Measurements from ENCODE around the gene PLK5. TPM values are rescaled to one million over a fixed set of nuclear protein-coding genes. Genes with fewer than 3 reads are reported as not detected.

Gene PLK5
- total and polyA plus RNA-seq, 2 donors (not counting 1 experiment from before 2014, with no cell fraction given) = not detected

- Histone ChIP-seq H2AFZ (ENCODE audit: low read length) (peak within 1 kb of the TSS; percentile 99), H3K9ac (ENCODE audit: insufficient read depth, low read length) (peak within 1 kb of the TSS; percentile 53), H4K20me1 (ENCODE audit: control insufficient read depth, extremely low read depth, insufficient read depth, low read length) (no peaks in the 10 kb centered on the region), H3K27me3 (ENCODE audit: control insufficient read depth, insufficient read depth, low read length) (peaks cover 13% of the 10 kb centered on the region), H3K79me2 (ENCODE audit: control insufficient read depth, insufficient read depth, low read length) (no peaks in the 10 kb centered on the region), H3K27ac (ENCODE audit: insufficient read depth, low read length) (peak within 1 kb of the TSS; percentile 63), H3K9me3 (ENCODE audit: control insufficient read depth, insufficient read depth, low read depth, low read length) (no peaks in the 10 kb centered on the region), H3K4me2 (ENCODE audit: extremely low read depth, insufficient read depth, low read length) (peak within 1 kb of the TSS; percentile 94), H3K4me3 (replicated peaks in 1 of 4; ENCODE audit: control extremely low read depth in 1 of 4, insufficient read depth in 1 of 4, low read depth in 3 of 4, low read length in 4 of 4) (peak within 1 kb of the TSS; percentile 64 to 67 (median 65)), H3K36me3 (ENCODE audit: control insufficient read depth, insufficient read depth, low read length) (no peaks in the 10 kb centered on the region), H3K4me1 (ENCODE audit: control insufficient read depth, extremely low read depth, insufficient read depth, low read length) (no peaks in the 10 kb centered on the region)
- TF ChIP-seq CTCF (conservative IDR thresholded peaks at IDR 0.05 in 1 of 2, IDR thresholded peaks at IDR 0.05 in 1 of 2; ENCODE audit: low read depth in 1 of 2, low read length in 2 of 2) (no peak), EZH2 (IDR thresholded peaks at IDR 0.05; ENCODE audit: low read length, missing control alignments) (no peak)
- no peak for DNase-seq (ENCODE audit: low read depth in 2 of 2)
These were observed 32.6 kb upstream of the PLK5 start, which contains the start of gene REEP6 for GRCh38 chr19:1491114-1491848. REEP6 (plus strand) TSS chr19:1491181; CDS start chr19:1491270, 89 bp downstream.

GRCh38 chr19:1491849-1492170 lies 32.1 kb upstream of the PLK5 start:
- H3K79me2 ChIP-seq (ENCODE audit: control insufficient read depth, insufficient read depth, low read length) = no peaks in the 10 kb centered on the region
- no peak overlapping the region for H2AFZ ChIP-seq (ENCODE audit: low read length)
- H3K9me3 ChIP-seq (ENCODE audit: control insufficient read depth, insufficient read depth, low read depth, low read length) = no peaks in the 10 kb centered on the region
- peaks cover 13% of the 10 kb centered on the region for H3K27me3 ChIP-seq (ENCODE audit: control insufficient read depth, insufficient read depth, low read length)
- no peak overlapping the region for H3K4me3 ChIP-seq (replicated peaks in 1 of 4; ENCODE audit: control extremely low read depth in 1 of 4, insufficient read depth in 1 of 4, low read depth in 3 of 4, low read length in 4 of 4)
- TF ChIP-seq CTCF (conservative IDR thresholded peaks at IDR 0.05 in 1 of 2, IDR thresholded peaks at IDR 0.05 in 1 of 2; ENCODE audit: low read depth in 1 of 2, low read length in 2 of 2) (no peak), EZH2 (IDR thresholded peaks at IDR 0.05; ENCODE audit: low read length, missing control alignments) (no peak)
- no peak for DNase-seq (ENCODE audit: low read depth in 2 of 2)
- H3K4me2 ChIP-seq (ENCODE audit: extremely low read depth, insufficient read depth, low read length) = no peak overlapping the region
- no peaks in the 10 kb centered on the region for H3K36me3 ChIP-seq (ENCODE audit: control insufficient read depth, insufficient read depth, low read length)
- no peaks in the 10 kb centered on the region for H3K4me1 ChIP-seq (ENCODE audit: control insufficient read depth, extremely low read depth, insufficient read depth, low read length)
- H3K9ac ChIP-seq (ENCODE audit: insufficient read depth, low read length) = no peak overlapping the region
- H3K27ac ChIP-seq (ENCODE audit: insufficient read depth, low read length) = no peak overlapping the region
- no peaks in the 10 kb centered on the region for H4K20me1 ChIP-seq (ENCODE audit: control insufficient read depth, extremely low read depth, insufficient read depth, low read length)

- H3K9ac ChIP-seq (ENCODE audit: insufficient read depth, low read length) = no peak overlapping the region
- H4K20me1 ChIP-seq (ENCODE audit: control insufficient read depth, extremely low read depth, insufficient read depth, low read length) = no peaks in the 10 kb centered on the region
- peaks cover 13% of the 10 kb centered on the region for H3K27me3 ChIP-seq (ENCODE audit: control insufficient read depth, insufficient read depth, low read length)
- H3K36me3 ChIP-seq (ENCODE audit: control insufficient read depth, insufficient read depth, low read length) = no peaks in the 10 kb centered on the region
- H3K4me2 ChIP-seq (ENCODE audit: extremely low read depth, insufficient read depth, low read length) = no peak overlapping the region
- no peak overlapping the region for H2AFZ ChIP-seq (ENCODE audit: low read length)
- H3K79me2 ChIP-seq (ENCODE audit: control insufficient read depth, insufficient read depth, low read length) = no peaks in the 10 kb centered on the region
- no peaks in the 10 kb centered on the region for H3K9me3 ChIP-seq (ENCODE audit: control insufficient read depth, insufficient read depth, low read depth, low read length)
- DNase-seq (ENCODE audit: low read depth in 2 of 2) = peak in 1 of 2 donors; percentile 28
- H3K4me3 ChIP-seq (replicated peaks in 1 of 4; ENCODE audit: control extremely low read depth in 1 of 4, insufficient read depth in 1 of 4, low read depth in 3 of 4, low read length in 4 of 4) = no peak overlapping the region
- TF ChIP-seq CTCF (conservative IDR thresholded peaks at IDR 0.05 in 1 of 2, IDR thresholded peaks at IDR 0.05 in 1 of 2; ENCODE audit: low read depth in 1 of 2, low read length in 2 of 2) = no peak
- TF ChIP-seq EZH2 (IDR thresholded peaks at IDR 0.05; ENCODE audit: low read length, missing control alignments) = no peak
- no peak overlapping the region for H3K27ac ChIP-seq (ENCODE audit: insufficient read depth, low read length)
- no peaks in the 10 kb centered on the region for H3K4me1 ChIP-seq (ENCODE audit: control insufficient read depth, extremely low read depth, insufficient read depth, low read length)
These were observed 31.3 kb upstream of the PLK5 start for GRCh38 chr19:1492474-1493006.
